Measurements from ENCODE around the gene NUP210.

NUP210 gene

DNA sequence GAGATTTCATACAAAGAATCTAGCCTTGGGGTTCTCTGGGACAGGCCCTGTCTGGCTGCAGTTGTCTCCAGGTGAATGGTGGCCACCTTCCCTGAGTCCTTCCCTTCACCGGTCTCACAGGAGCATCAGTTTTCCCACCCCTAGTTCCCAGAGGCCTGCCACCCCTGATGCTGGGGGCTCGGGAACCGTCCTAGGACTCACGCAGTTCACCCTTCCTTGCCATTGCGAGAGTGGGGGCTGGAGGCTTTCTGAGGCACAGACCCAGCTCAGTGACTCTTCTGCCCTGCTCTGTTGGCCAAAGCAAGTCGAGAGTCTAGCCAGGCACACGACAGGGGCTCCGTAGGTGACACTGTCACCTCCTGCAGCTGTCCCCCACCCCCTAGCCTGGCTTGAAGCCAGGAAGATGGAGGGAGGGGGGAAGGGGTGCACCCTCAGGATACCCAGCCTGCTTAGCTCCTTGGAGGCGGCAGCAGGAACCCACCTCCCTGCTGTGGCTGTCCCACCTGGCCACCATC lies 130.3 kb downstream of the NUP210 start:
- no peak for DNase-seq (ENCODE audit: low spot score)

DNA sequence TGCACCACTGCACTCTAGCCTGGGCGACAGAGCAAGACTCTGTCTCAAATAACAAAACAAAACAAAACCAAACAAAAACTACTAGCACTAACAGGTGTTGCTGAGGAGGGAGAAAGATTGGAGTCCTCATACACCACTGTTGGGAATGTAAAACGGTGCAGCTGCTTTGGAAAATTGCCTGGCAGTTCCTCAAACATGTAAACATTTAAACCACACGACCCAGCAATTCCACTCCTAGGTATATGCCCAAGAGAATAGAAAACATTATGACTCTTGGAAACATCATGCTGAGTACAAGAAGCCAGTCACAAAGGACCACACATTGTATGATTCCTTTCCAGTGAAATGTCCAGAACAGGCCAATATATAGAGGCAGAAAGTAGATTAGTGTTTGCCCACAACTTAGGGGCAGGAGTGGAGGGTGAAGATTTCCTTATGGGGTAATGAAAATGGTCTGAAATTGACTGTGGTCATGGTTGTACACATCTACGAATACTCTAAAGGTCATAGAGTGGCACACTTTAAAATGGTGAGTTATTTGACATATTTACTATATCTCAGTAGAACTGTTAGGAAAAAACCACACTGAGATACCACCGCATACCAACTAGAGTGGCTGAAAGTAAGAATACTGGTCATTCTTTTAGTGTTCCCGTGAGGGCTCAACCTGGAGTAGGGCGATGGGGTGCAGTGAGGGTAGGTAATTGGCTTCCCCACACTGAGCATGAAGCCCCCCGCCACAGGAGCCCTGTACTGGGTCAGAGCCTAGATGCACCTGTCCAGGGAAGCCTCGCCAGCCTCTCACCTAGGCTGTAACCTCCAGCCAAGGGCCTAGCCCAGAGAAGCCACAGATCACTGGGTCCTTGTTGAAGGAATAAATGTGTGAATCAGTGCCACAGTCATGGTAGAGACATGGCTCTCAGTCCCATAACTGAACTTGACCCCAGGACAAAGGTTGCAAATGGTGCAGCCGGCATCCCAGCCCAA lies 131.1 kb downstream of the NUP210 start:
- DNase-seq (ENCODE audit: low spot score): no peak

- DNase-seq (ENCODE audit: low spot score): no peak
Observed at GRCh38 chr3:13287833-13288232, 132.3 kb downstream of the NUP210 start.

GRCh38 chr3:13286873-13287272 lies 133.2 kb downstream of the NUP210 start:
- DNase-seq (ENCODE audit: low spot score): no peak

GRCh38 chr3:13285007-13285567 lies 135.0 kb downstream of the NUP210 start:
- DNase-seq (ENCODE audit: low spot score): no peak

GRCh38 chr3:13283877-13284264 lies 136.3 kb downstream of the NUP210 start:
- DNase-seq (ENCODE audit: low spot score): no peak

GRCh38 chr3:13282986-13283876 lies 136.9 kb downstream of the NUP210 start:
- DNase-seq (ENCODE audit: low spot score): no peak

- no peak for DNase-seq (ENCODE audit: low spot score)
Observed at GRCh38 chr3:13282358-13282985, 137.7 kb downstream of the NUP210 start.

DNA sequence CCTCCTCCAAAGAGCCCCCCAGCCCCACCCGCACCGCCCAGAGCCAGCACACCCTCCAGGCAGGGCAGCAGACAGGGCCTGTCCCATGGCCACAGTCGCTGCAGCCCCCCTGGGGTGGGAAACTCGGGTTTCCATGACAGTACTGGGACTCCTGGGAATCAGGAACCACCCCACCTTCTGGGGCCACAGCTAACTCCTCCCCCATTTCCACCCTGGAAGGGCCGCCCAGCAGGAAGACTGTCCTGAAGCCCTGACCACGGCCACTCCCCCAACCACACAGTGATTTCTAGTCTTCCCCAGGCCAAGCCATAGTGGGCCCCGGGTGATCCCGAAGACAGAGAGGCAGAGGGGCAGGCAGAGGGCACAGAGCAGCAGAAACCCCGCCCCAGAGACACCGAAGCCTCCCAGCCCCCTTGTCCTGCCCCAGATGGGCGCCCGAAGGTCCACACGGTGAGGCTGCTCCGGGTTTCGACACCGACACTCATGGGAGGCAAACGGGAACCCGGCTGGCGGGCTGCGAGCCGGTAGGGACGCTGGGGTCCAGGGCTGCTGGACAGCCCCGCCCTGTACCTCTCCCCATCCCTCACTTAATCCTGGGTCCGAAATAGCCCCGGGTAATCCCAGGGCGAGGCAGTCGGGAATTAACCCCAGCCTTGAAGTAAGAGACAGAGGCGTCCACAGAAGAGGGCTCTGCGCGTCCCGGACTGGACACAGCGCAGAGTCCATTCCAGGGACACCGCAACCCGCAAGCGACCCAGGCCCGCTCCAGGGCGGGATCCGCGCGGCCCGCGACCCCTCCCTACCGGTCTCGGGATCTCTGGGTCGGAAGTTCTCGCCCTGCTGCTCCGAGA lies 138.4 kb downstream of the NUP210 start:
- DNase-seq (ENCODE audit: low spot score): no peak

DNA sequence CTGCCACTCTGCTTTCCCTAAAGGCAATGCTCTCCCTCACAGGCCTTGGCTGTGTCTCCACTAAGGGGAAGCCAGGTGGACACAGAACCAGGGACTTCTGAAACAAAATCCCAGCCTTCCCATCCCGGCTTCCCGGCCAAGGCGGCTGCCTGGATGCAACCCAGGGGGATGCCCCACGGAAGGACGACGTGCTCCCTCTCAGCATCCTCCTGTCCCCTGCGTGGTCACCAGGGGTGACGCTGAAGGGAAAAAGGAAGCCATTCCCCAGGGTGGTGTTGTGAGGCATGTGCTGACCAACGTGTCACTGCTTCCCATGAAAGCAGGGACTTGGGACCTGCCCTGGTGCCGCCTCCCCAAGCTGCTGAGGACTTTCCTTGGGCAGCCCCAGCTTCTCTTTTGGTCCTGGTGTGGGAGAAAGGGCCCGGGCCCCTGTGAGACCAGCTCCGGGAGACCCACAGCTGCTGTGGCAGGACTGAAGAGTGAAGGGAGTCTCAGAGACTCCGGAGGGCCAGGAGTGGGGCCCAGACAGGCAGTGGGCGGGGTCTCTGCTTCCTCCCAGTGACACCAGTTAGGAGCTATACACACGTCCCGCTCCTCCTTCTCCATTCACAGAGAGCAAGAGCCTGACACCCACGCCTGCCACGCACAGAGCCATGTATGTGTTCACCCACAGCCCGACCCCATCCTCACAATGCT lies 139.2 kb downstream of the NUP210 start:
- no peak for DNase-seq (ENCODE audit: low spot score)

GRCh38 chr3:13280122-13280790 lies 139.9 kb downstream of the NUP210 start:
- no peak for DNase-seq (ENCODE audit: low spot score)

GRCh38 chr3:13279532-13279910 lies 140.6 kb downstream of the NUP210 start:
- DNase-seq (ENCODE audit: low spot score): no peak

DNA sequence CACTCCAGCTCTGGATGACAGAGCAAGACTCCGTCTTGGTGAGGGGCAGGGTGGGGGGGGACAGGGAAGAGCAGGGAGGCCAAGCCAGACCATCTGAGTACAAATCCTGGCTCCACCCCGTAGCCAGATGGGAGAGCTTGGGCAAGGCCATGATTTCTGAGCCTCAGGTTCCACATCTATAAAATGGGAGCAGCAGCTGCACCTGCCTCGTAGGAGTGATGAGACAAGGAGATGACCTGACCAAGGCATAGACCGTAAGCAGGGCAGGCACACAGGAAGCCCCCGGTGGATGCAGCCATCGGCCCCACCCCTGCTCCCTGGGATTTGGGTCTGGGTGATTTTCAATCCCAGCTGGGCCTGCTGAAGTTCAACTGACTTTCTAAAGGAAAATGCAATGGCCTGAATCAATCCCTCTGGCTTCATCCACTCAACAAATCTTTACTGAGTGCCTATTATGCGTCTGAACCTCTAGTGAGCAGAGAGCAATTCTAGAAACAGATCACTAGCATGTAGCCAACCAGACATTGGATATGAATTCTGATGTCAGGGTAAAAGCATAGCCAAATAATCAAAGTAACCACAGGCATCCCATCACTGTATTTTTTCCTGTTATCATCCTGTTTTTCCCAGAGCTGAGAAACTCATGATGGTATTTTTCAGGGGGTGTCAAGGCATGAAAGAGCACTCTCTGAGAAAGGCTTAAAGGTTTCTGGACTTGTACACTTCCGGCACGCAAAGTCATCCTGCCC lies 141.2 kb downstream of the NUP210 start:
- no peak for DNase-seq (ENCODE audit: low spot score)

DNA sequence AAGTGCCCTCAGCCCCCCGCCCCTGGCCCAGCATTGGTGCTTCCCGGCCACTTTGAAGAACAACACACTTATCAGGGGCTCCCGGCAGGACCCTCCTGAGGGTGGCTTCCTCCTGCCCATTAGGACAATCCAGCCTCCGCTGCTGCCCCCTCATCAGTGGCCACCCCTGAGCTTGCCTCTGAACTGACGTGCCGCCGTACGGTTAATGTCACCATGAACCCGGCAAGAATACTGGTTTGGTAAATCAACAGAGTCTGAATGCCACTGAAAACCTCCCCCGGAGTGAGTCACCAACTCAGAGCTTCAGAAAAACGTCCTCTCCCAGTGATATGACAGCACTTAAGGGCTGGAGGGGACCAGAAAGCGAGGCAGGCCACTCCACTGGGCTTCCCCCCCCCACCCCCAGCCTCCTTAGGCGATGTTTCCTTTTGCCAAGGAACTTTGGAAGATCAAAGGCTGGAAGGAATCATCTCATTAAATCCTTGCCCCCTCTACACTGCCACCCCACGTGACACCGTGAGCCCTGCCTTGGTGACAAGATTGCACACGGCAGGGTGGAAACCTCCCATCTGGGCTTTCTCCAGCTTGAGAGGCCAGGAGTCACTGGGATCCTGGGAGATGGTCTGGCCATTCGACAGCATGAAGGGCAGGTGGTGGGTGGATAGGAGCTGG lies 142.1 kb downstream of the NUP210 start:
- DNase-seq (ENCODE audit: low spot score): peak; percentile 53

- no peak for DNase-seq (ENCODE audit: low spot score)
Observed at GRCh38 chr3:13277196-13277813, 142.8 kb downstream of the NUP210 start.

DNA sequence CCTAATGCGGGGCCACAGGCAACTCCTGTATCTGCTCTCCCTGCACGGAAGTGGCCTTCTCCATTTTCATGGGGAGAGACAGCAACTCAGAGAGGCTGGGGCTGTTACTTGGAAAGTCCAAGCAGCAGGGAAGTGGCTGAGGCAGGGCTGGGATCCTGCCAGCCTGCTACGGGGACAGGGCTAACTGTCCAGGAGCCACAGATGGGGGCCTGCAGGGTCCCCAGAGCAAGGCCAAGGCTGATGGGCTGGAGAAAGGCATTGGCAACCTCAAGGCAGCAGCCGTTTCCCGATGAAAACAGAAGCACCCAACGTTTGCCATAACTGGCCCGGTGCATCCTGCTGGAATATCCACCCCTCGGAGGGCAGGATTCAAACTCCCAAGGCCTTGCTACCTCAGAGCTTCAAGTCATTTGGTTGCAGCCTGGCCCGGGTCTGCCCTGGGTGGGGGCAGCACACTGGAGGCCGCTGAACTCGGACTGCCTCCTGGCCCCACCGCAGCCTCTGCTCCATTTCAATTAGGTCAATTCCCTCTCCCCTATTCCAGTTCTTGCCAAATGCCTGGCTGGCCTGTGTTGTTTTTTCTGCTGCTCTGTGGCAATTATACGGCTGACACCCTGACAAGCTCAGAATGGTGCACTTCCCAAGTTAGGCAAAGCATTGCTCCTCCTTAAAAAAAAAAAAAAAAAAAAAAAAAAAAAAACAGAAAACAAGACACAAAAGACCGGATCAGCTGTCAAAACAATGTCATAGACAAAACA lies 143.5 kb downstream of the NUP210 start:
- no peak for DNase-seq (ENCODE audit: low spot score)

- no peak for DNase-seq (ENCODE audit: low spot score)
Observed at GRCh38 chr3:13275376-13276005, 144.6 kb downstream of the NUP210 start.
